Prostate gland (tissue), 2 donors: ENCODE data around the gene SCOC.

Experiments
- CTCF ChIP-seq, 4 experiments: fragments of 200-600 bp in 2 of 4; fragments of 450-650 bp in 2 of 4; sonication (generic) in 2 of 4; IDR thresholded peaks; 1 replicate in 3 of 4; 2 replicates in 1 of 4; pipeline ENCODE4 v1.5.1; 2016 to 2019; ENCODE audit warnings: antibody characterized with exemption in 4 of 4, mild to moderate bottlenecking in 2 of 4, moderate library complexity in 2 of 4
- POLR2A ChIP-seq: fragments of 450-650 bp; IDR thresholded peaks from one replicate; pipeline ENCODE4 v1.6.1; 2016; ENCODE audit warnings: antibody characterized with exemption, mild to moderate bottlenecking

- TF ChIP-seq CTCF (IDR thresholded peaks at IDR 0.05) (no peak), POLR2A (no peak)
These were observed 36.7 kb upstream of the SCOC start for GRCh38 chr4:140336730-140337129.
